ENCODE data around the gene UPB1. TPM values are rescaled to one million over a fixed set of nuclear protein-coding genes. Genes with fewer than 3 reads are reported as not detected.
A peak's percentile ranks its signal among the peaks of the same experiment; 100 is the strongest.

The UPB1 gene
- total RNA-seq, 1 donor from 2014 or later = 0.35 TPM

DNA sequence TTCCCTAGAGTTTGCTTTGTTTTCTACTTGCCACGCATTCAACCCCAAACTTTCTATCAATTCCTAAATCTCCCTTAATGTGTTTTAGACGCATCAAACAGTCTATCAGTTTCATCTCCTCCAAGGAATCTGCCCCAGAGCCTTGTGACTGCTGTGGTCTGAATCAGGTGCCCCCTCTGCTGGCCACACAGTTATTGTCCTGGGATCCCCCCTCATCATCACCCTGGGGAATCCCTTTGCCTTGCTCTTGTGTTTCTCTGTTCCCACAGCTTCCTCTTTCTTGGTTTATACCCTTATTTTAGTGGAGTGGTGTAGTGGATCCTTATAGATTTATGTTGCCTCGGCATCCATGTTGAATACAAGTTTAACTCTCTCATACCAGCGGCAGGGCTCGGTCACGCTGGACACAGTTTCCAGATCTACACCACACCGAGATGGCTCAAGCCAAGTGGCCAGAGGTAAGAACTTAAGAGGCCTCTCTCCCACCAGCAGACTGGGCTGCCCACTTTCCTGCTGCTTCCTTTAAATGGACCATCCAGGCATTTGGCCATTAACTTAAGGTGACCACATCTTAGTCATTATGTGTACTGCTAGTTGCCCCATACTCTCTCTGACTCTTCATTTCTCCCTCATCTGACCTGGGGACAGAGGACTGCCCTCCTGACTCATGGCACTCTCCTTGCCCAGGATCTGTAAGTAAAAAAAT lies 8.2 kb downstream of the UPB1 start:
- DNase-seq (ENCODE audit: extremely low read depth, low read depth, low spot score) = no peak

DNA sequence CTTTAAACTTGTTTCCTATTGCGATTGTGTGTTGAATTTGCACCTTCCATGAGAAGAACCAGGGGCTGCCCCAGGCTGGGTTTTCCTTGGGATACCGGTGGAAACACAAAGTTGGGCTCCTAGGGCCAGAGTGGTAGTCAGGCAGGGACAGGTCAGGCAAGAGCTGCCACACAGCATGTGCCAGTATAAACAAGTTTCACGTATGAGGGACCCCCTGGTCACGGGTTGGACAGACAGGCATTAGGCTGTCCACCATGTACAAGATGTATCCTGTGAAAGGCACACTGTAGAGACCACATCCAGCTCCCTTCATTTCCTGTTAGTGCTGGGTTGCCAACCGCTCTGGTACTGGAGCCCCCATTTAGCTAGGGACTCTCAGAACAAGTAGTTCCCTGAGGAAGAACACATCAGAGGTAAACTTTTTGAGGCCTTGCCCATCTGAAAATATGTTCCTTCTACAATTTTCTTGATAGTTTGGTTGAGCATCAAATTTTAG lies 8.8 kb downstream of the UPB1 start:
- DNase-seq (ENCODE audit: extremely low read depth, low read depth, low spot score) = no peak

DNA sequence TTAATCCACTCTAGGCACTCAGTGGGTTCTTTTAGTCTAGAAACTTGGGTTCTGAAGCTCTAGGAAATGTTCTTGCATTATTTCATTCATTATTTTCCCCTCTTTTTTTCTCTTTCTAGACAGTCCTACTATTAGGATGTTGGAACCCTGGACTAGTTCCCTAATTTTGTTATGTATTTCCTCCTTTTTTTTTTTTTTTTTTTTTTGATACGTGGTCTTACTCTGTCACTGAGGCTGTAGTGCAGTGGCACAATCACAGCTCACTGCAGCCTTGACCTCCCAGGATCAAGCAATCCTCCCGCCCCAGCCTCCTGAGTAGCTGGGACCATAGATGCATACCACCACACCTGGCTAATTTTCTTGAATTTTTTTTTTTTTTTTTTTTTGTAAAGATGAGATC lies 9.4 kb downstream of the UPB1 start:
- DNase-seq (ENCODE audit: extremely low read depth, low read depth, low spot score) = no peak

- no peak for DNase-seq (ENCODE audit: extremely low read depth, low read depth, low spot score)
Measured at GRCh38 chr22:24504956-24505736, 10.0 kb downstream of the UPB1 start.

GRCh38 chr22:24506802-24507438 lies 11.8 kb downstream of the UPB1 start:
- no peak for DNase-seq (ENCODE audit: extremely low read depth, low read depth, low spot score)

DNA sequence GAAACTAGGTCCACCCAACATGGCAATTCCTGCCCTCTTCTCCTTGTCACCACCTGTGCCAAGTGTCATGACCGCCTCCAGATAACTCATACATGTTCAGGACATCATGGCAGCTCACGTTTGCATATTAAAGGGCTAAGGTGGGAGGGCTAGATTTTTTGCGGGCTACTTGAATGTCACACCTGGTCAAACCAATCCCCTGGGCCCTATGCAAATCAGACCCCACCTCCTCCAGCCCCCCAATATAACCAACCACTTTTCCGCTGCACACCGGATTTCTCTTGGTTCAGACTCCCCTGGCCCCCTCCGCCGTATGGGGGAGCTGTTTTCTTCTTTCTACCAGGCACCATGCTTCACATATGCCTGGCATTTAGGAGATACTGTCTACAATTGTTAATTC lies 12.6 kb downstream of the UPB1 start:
- no peak for DNase-seq (ENCODE audit: extremely low read depth, low read depth, low spot score)

DNA sequence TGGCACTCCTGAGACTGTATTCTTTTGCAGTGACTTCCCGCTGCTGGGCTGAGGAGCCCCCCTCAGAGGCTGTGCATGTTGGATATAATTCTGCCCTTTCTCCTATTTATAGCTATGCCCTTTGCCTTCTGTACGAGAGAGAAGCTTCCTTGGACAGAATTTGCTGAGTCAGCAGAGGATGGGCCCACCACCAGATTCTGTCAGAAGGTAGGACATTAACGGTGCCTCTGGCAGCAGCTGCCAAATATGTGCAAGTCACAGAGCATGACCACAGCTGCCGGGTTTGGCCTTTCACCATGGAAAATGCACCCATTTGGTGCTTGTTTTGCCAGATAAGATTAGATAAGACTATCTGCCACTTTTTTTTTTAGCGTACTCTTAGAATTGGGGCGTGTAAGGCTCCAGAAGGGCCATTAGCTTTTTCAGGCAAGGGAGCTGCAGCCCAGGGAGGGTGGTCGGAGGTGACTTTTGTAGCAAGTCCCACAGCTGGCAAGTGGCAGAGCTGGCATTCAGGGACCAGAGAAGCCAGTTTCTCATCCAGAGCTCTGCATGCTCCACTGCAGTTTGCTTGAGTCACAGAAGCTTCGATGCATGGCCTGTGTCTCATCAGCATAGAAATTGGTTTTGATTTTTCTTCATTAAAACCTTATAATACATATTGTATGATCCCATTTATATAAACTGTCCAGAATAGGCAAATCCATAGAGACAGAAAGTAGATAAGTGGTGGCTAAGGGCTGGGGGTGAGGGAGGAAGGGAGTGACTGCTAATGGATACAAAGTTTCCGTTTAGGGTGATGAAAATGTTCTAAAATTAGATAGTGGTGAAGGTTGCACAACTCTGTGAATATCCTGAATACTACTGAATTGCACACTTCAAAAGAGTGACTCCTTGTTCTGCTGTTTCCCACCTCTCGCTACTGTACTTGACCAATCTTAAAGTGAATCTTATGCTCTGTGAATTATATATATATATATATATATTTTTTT lies 15.8 kb downstream of the UPB1 start:
- DNase-seq (ENCODE audit: extremely low read depth, low read depth, low spot score) = no peak

GRCh38 chr22:24512043-24512442 lies 16.9 kb downstream of the UPB1 start:
- no peak for DNase-seq (ENCODE audit: extremely low read depth, low read depth, low spot score)

DNA sequence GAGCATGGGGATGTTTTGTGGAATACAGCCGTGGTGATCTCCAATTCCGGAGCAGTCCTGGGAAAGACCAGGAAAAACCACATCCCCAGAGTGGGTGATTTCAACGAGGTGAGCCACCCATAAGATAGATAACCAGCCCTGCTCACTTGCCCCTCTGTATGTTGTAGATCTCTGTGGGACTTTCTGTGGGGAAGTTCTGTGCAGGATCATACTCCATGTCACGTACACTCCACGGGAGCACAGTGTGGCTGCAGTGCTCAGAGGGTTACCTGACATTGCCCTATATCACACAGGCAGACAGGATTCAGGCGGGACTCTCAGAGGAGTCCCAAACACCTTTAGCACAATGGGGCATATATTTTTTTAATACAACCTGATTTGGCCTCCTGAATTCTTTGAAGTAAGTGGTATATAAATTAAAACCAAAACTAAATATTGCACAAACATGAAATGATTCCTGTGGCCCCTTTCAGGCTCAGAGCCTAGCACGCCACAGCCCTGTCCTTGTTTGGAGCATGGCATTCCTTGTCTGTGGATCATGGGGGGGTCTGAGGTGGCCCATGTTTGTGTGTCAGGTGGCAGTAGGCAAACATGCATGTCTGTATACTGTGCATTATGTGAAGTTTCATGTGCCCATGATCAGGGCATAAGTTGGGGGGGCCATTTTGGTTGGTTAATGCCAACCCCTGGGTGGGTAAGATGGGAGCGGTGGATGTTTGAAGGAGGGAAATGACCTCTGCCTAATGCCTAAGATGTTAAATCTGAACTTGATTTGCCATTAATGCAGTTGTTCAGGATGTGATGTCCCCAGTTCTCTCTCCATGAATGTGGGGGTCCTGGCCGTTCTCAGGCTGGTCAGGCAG lies 18.5 kb downstream of the UPB1 start:
- no peak for DNase-seq (ENCODE audit: extremely low read depth, low read depth, low spot score)

GRCh38 chr22:24514241-24515026 lies 19.3 kb downstream of the UPB1 start:
- no peak for DNase-seq (ENCODE audit: extremely low read depth, low read depth, low spot score)

DNA sequence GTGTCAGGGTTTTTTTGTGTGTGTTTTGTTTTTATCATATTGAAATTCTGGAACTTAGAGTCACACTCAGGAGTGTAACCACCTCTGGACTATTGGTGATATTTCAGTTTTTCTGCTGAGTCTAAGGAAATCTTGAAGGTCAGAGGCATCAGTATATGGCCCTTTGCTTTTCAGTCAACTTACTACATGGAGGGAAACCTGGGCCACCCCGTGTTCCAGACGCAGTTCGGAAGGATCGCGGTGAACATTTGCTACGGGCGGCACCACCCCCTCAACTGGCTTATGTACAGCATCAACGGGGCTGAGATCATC lies 19.9 kb downstream of the UPB1 start:
- DNase-seq (ENCODE audit: extremely low read depth, low read depth, low spot score) = no peak

DNA sequence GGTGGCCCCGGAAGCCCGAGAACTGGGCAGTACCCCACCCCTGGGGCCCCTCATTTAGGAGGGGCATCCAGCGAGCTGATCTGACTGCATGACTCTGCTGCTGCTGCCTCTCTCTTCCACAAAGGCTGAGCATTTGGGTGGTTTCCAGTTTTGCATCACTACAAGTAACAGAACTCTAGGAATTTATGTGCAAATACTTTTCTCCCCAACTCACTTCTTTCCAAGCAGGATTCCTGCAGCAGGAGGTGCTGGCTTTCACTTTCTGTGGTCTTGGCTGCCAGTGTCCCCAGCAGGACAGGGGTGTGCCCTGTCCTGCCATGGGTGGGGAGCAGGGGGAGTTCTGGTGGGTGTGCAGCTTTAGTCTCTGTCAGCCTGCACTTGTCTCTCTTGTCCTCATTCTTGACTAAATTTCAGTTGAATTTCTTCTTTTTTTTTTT lies 21.2 kb downstream of the UPB1 start:
- DNase-seq (ENCODE audit: extremely low read depth, low read depth, low spot score) = no peak

- no peak for DNase-seq (ENCODE audit: extremely low read depth, low read depth, low spot score)
Measured at GRCh38 chr22:24517446-24517845, 22.3 kb downstream of the UPB1 start.

- no peak for DNase-seq (ENCODE audit: extremely low read depth, low read depth, low spot score)
Measured at GRCh38 chr22:24518228-24518627, 23.1 kb downstream of the UPB1 start.

GRCh38 chr22:24518771-24519485 lies 23.8 kb downstream of the UPB1 start:
- no peak for DNase-seq (ENCODE audit: extremely low read depth, low read depth, low spot score)

GRCh38 chr22:24519496-24519895 lies 24.4 kb downstream of the UPB1 start:
- DNase-seq (ENCODE audit: extremely low read depth, low read depth, low spot score) = no peak

- DNase-seq (ENCODE audit: extremely low read depth, low read depth, low spot score) = peak; percentile 67
Measured at GRCh38 chr22:24521791-24522245, 26.7 kb downstream of the UPB1 start.

DNA sequence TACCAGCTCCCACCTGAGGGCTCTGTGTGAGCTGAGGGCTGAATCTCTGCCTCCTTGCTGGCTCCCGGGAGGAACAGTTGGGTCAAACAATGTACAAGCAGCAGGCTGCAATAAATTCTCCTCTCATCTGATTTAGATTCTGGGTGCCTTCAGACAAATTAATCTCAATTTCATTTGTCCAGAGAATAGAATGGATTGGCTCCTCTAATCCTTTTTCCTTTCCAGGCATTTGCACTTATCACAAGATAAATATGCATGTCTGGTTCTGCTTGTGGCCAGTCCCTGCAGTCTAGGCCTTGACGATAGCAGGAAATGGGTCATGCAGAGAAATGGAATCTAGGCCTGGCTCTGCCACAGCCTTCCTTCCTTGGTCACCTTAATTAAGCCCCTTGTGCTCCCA lies 28.7 kb downstream of the UPB1 start:
- DNase-seq (ENCODE audit: extremely low read depth, low read depth, low spot score) = no peak

All from glomerular endothelial cell (primary cell).